ENCODE measurements around the gene FAM3C.
A peak's percentile ranks its signal among the peaks of the same experiment; 100 is the strongest.

Gene FAM3C

DNA sequence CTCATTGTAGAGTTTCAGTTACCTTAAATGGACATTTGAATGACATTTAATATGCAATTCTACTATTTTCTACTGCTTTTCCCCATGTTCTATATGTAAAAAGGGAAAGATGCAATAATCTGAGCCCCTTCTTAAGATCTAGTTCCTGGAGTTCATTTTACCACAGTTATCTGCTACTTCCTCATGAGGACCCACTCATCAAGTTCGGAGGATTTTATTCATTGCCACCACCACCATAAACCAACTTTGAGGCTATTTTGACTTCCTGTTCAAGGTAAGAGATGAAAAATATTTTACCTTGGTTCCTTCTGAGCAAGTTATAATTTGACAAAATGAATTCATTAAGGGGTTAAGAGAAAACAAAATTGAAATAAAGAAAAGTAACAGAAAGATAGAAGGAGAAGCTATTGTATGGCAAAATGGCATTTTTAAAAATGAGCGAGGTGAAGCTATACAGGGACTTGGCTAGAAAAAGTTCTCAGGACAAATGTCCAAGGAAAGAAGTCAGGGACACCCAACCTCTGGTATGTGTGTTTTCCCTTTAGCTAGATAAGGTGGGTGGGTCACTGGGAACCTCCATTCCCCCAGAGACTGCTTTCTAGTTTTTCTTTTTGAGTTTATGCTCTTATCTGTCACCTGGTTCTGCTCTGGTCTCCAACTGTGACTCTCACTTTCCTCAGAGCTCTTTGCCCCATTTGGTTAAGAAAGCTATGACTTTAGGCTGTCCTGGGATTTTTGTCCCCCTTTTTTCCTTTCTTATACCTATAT, 14.9 kb upstream of the FAM3C start:
- no peak for DNase-seq

DNA sequence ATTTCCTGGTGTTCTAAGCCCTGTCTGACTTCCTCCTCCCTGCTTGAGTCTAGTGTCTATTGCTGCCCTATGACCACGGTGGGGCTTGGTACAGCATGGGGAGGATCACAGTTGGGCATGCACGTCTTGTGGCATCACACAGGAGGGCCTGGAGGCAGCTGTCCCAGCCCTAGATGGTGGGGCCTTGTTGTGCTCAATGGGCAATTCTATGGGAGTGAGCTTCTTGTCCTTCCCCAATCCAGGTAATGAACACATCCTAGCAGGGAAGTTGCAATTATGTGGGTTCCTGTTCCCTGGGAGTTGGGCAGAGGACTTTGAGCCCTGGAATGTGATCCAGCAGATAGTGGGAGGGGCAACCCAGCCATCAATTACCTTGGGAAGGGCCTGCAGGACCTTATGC, 10.8 kb upstream of the FAM3C start:
- no peak for DNase-seq

DNA sequence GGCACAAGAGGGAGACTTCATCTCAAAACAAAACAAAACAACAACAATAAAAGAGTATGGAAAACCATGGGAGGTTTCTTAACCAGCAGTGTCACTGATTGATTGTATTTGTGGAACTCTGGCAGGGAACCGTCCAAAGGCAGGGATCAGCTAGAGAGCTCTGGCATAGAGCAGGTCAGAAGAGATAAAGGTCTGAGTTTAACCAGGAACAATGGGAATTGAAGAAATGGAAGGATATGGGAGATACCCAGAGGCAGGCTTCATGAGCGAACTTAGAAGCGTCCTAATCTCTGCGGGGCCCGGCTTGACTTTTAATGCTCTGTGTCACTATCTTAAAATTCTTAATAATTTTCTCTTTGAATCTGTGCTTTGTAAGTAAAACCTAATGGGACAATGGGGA, 10.4 kb upstream of the FAM3C start:
- DNase-seq, result no peak

DNA sequence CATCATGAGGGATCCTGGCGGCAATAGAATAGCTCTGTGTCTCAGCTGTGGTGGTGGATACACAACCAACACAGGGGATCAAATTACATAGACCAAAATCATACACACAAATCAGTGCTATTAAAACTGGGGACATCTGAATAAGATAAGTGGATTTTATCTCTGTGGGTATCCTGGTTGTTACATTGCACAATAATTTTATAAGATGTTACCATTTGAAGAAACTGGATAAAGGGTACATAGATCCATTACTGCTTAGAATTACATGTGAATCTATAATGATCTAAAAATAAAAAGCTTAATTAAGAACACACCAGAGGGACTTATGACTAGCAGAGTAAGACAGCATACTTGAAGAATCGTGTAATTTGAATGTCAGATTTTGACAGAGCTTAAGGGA, 8.2 kb upstream of the FAM3C start:
- no peak for DNase-seq

DNA sequence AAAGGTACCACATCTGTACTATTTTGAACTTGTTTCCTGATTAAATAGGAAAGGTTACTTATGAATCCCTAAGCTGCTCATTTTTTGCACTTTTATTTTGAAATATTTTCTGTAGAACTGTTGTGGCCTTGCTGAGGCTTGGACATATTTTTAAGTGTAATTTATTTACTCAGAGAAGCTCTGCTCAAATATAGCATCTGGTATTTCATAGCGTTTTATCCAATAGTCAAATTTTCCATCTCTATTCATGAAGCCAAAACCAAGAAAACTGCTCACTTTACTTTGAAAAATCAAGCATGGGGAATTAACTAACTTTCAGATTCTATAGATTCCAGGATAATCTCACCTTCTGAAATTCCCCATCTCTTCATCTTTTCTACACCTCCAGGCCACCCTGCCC, 6.6 kb upstream of the FAM3C start:
- no peak for DNase-seq

DNA sequence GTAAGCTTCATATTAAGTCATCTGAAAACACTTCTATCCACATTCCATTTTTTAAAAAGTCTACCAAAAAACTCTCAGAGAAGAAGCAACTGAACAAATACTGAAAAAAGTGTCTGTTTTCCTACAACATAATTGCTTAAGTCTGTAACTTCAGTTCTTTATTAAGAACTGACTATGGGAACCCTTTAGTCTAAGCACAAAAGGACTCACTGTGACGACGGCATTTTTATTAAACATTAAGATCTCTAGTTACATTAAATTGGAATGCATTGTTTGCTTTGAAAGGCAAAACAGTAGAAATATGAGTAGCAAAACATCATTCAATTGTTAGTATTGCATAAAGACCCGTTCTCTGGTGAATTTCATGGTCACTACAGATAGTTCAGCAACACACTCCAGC, 5.8 kb upstream of the FAM3C start:
- no peak for DNase-seq

DNA sequence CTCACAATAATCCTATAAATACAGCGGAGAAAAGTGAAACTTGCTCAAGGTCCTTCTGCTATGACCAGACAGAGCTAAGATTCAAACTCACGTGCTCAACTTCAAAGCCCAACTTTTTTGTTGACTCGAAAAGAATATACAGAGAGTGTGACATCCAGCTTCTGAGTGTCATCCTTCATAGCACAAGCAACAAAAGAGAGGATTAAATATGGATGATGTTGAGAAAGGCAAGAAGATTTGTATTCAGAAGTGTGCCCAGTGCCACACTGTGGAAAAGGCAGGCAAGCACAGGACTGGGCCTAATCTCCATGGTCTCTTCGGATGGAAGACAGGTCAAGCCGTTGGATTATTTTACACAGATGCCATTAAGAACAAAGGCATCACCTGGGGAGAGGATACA, 2.1 kb upstream of the FAM3C start:
- no peak for DNase-seq

DNA sequence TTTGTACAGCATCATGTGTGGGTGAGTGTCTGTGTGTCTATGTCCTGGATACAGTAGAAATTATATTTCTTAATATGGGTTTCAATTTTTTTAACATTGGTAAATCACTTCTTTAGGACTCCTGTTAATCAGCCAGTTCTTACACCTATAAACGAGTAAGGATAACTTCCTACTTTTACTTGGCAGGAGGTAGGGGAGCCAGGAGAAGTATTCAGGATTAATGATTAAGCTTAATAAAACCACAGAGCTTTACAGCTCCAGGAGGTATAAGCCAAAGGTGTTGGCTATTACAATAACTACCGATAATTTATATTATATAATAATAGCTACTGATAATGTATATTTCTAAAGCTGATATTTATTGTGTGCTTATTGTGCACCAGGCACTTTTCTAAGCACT, 1.7 kb upstream of the FAM3C start:
- no peak for DNase-seq

DNA sequence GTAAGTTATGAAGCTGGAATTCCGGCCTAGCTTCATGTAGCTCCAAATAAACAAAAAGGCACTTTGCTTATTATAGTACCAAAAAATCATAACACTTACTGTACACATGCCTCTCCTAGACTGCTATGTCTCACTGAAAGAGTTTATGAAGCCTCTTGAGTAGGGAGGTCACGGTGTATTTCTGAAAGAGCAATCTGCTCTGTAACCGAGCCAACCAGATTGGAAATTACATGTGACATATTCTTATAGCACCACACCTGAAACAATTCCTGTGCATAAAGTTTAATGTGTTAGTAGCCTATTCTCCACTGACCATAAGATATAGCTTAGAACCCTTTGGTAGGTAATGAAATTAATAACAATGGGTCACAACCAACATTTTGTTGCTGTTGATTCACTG, 1.3 kb upstream of the FAM3C start:
- no peak for DNase-seq

DNA sequence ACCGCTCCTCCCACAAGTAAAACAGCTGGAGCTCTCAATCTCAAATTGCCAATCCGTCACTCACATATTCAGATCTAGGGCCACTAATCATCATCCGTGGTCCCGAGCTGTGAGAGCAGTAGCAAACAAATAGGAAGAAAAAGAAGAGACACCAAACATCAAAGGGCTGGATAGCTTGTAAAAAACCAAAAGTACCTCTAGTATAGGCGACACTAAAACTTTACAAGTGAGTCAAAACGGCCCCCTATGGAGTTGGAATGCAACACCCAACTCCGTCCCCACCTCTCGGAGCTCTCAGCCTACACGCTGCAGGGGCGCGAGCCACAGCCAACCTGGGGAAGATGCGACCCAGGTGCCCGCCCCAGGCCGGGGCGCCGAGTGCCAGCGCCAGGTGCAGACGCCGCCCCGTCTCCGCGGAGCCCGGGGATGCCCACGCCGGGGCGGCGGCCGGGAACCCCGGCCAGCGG, 581 bp downstream of the FAM3C start:
- peak; percentile 6 for DNase-seq

DNA sequence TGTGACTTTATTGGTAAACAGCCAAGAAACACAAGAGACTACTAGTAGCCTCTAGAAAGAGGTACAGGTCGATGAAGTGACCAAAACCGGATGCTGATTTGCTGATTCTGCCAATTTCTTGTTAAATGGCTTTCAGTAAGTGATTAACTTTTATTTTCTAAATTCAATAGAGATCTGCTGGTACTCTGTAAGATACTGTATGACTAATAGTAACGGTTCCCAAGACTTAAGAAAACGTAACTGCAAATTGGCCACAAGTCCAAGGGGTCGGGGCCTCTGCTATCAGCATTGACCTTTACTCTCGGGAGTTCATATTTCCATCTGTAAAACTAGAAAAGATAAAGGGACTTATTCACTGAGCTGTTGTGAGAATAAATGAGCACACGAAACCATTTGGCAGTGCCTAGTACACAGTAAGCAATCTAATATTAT, 1.4 kb downstream of the FAM3C start:
- no peak for DNase-seq

DNA sequence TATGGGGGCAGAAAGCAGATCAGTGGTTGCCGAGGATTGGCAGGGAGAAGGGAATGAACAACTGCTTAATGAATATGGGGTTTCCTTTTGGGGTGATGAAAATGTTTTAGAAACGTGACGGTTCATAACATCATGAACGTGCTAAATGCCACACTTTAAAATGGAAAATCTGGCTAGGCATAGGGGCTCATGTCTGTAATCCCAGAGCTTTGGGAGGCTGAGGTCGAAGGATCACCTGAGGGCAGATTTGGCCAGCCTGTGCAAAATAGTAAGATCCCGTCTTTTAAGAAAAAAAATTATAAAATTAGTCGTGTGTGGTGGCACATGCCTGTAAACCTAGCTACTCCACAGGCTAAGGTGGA, 3.1 kb downstream of the FAM3C start:
- no peak for DNase-seq

DNA sequence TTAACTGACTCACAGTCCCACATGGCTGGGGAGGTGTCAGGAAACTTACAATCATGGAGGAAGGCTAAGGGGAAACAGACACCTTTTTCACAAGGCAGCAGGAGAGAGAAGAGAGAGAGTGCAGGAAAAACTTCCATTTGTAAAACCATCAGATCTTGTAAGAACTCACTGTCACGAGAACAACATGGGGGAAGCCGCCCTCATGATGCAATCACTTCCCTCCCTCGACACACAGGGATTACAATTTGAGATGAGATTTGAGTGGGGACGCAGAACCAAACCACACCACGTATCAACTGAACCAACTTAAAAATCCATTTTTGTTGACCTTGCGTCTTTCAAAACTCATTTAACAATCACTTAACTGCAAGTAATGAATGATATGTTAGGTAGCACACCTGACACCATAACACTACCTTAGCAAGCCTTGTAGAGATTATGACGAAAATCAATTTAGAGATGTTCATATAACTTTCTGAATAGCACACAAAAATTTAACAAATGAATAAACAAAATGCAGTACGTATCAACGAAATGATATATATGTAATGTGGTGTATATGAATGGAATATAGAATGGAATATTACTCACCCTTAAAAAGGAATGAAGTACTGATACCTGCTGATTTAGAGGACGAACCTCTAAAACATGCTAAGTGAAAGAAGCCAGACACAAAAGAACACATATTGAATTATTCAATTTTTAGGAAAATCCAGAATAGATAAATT, 3.7 kb downstream of the FAM3C start:
- DNase-seq, result no peak

DNA sequence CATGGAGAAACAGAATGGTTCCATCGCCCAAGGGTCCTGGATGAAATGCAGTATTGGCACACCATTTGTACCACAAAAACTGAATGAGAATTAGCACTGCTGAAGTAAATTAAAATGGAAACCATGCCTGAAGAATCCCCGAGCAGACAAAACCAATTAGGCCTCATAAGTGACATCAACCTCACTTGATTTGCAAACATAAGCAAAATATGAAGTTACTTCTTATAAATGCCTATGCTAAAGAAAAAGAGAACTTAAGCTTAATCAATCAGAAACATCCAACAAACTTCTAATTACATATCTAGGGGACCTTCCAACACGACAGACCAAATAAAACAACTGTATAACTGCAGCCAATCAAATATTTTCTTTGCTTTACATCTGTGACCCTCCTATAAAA, 4.4 kb downstream of the FAM3C start:
- no peak for DNase-seq

DNA sequence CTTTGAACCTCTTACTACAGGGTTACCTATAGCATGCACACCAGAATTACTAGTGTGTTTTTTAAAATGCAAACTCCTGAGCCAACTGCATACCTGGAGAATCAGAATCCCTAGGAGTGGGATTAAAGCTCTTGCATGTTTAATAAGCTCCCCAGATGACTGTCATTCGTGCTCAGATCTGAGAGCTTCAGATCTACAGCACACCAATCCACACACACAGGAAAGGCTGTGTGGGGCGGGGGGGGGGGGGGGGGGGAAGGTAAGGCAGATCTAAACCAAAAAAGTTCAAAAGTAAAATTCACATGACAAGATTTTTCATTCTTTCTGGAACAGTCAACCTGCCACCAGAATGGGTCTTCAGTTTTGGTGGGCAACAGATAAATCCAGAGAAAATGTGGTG, 5.5 kb downstream of the FAM3C start:
- no peak for DNase-seq

DNA sequence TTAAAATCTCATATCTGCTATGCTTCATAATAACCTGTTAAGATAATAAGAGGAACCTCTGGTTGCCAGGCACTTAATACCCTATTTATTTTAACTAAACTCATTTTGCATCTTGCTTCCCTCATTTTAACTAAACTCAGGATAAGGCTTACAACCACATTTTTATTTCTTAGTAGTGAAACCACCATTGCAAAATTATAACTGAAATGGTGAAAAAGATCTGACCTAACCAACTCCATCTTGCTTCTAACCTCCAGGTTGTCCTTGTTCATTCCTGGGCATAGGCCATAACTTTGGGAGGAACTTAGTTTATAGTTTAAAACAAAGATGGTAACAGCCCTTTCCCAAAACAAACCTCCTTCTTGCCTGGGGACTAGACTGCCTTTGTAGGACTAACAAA, 6.0 kb downstream of the FAM3C start:
- DNase-seq, result no peak

DNA sequence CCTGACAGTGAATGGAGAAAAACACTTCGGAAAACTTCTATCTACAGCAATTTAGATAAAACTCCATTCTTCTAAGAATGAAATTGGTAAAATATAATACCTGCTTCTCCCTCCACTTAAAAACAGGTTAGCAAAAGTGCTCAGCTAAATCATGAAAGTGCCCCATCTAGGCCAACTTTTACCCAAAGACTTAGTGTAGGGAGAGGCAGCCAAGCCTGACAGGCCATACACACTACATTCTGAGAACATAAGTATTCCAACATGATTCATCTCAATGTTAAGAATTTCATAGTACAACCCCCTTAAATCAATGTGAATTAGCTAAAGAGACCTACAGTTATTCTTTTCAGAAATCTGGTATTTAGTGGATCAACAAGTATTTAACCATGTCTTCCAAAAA, 7.2 kb downstream of the FAM3C start:
- DNase-seq, result no peak

DNA sequence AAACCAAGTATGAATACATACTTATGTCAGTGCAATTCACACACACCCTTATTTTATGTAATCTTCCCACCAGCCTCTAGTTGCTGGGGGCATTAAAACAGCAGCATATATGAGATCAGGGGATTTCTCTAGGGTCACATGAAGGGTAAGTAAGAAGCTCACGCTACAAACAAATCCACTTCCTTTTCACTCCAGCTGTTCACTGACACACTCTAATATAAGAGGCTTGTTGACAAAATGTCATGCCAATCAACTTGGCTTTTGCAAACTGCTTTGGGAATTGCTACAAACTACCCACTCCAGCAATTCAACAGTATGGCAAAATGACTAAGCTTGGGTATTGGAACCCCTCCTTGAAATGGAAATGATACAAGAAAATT, 10.3 kb downstream of the FAM3C start:
- peak; percentile 47 for DNase-seq

DNA sequence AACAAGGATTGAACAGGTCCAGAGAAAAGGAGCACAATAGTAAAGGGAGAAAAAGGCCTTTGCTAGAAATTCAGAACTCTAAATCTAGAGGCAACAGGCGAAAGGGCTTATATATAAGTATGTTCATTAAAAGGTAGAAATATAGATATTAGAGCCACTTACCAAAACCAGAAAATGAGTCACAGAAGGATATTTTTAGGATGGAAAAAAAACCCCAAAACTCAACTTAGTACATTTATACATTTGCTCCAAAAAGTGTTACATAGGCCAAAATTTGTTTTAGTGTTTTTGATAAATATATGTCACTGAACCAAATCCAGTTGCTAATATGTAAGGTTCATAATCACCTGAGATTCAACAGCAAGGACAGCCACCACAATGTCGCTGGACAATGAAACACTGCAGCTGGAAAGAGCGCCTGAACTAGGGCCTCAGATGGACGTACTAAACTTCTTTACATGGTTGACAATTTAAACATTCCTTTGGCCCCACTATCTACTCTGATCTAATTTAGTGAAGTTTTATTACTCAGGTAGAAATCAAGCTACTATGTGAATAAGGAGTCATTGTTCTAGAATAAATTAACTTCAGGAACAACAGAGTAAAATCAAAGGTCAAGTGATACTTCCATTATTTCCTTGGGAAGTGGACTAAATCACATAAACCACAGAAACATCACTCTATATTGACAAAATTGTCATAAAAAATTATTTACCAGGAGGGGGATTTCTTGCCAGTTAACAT, 10.9 kb downstream of the FAM3C start:
- no peak for DNase-seq

DNA sequence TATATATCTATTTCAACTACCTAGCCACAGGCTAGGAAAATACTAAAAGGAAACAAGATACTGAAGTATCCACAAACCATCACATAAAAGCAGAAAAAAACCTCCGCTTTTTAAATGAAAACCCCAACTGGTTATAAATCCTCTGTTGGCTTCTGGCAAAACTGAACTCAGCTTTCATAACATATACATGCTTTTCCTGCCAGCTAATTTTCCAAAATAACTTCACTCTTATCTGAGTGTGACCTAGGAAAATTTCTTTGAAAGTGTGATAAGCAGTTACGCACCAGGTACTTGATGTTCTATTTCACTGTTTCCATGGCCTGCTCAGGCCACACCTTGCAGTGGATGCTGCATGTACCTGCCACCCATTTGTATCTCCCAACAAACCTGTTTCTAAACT, 11.8 kb downstream of the FAM3C start:
- no peak for DNase-seq

DNA sequence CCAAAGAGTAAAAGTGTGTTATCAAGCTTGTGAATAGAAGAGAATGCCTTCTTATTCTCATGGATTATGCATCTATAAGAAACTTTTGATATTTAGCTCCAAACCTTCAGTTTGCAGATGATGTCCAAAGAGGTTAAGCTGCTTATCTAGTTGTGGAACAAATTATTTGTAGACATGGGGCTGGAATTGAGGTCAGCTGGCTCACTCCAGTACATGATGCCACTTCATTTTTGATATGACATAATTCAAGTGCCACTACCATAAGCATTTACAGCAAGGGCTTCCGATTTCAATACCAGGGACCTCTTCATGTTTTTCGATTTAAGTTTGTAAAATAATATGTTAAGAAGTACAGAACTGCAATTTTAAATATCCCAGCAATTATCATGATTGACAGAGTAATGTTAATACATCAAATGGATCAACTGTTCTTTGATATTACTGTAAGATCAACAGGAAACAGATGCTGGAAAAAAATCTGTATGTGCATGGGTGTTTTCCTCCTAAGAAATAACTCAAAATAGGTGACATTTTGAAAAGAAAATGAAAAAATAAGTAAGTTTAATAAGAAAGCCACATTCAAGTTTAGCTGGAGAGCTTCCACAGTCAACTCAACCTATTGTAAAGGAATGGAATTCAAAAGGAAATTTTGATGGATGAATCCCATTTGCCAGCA, 12.7 kb downstream of the FAM3C start:
- DNase-seq, result no peak

DNA sequence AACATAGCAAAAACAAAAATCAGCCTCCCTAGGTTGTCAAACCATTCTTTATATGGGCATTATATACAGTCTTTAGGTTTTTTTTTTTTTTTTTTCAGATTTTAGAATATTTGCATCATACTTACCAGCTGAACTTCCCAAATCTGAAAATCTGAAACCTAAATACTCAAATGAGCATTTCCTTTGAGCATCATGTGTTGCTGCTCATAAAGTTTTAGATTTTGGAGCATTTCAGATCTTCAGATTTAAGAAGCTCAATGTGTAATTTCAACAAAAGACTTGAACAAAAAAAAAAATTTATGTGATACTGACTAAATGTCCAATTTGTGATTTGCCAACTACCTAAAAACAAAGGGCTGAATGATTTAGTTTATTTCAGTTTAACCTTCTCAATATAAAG, 13.6 kb downstream of the FAM3C start:
- DNase-seq, result no peak

DNA sequence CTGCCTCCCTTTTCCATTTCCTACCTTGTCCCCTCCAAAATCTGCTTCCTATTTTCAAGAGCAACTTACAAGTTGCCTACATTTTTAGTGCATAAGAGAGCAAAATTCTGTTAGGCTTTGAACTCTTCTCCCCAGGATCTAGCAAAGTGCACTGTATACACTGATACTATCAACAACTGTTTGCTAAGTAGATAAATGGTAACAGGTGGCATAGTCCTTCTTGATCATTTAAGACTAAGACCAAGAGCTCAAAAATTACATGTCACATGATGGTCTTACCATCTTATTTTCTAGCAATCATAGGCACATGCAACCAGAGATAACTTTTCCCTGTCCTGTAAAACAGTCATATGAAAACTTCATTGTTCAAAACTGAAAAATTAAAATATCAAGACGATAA, 16.2 kb downstream of the FAM3C start:
- no peak for DNase-seq

DNA sequence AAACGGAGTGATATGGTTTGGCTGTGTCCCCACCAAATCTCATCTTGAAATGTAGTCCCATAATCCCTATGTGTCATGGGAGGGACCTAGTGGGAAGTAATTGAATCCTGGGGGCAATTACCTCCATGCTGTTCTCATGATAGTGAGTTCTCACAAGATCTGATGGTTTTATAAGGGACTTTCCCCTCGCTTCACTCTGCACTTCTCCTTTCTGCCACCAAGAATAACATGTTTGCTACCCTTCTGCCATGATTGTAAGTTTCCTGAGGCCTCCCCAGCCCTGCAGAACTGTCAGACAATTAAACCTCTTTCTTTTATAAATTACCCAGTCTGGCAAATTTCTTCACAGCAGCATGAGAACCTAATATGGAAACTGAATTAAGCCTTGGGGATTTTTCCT, 19.1 kb downstream of the FAM3C start:
- no peak for DNase-seq
